Raji (cell line): ENCODE data around the gene SMAD7.

Experiments used
- POLR2A ChIP-seq: IDR thresholded peaks from 2 replicates; pipeline ENCODE4 v1.6.1; 2011; ENCODE audit warnings: low read depth, low read length, control low read depth; ENCODE audit not compliant: insufficient read depth

Gene SMAD7

DNA sequence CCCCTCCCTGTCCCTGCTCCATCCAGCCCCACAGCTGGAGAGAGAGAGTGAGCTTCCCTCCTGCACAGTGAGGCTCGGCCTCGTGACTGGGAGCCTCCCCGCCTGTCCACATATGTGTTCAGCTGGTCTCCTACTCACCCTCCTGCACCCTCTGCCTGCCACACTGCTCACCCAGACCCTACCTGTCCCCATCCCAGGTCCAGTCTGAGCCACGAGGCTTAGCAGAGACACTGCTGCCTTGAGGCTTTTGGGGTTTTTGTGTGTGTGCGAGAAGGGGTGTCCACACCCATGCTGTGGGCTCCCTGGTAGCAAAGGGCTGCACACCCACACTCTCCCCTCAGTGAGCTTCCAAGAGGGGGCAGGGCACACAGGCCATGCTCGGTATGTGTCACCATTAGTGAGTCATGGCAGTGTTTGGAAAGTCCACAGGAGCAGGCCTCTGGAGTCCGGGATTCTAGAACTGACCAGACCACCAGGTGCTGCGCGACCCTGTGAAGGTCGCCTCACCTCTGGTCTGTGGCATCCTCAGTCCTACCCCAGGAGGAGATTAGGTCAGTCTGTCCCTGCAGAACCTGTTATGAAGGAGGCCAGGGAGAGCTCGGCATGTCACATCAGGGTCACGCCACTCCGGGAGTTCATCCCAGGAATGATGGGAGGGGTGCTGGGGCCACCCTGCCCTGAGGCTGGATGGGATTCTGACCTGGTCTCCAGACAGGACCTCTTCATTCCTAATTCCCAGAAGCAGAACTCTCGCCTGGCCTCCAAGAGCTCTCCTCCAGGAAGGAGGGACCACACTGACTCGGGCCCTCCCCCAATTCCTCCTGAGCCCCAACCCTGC is 39.9 kb upstream of the SMAD7 start:
- TF ChIP-seq POLR2A, result no peak

DNA sequence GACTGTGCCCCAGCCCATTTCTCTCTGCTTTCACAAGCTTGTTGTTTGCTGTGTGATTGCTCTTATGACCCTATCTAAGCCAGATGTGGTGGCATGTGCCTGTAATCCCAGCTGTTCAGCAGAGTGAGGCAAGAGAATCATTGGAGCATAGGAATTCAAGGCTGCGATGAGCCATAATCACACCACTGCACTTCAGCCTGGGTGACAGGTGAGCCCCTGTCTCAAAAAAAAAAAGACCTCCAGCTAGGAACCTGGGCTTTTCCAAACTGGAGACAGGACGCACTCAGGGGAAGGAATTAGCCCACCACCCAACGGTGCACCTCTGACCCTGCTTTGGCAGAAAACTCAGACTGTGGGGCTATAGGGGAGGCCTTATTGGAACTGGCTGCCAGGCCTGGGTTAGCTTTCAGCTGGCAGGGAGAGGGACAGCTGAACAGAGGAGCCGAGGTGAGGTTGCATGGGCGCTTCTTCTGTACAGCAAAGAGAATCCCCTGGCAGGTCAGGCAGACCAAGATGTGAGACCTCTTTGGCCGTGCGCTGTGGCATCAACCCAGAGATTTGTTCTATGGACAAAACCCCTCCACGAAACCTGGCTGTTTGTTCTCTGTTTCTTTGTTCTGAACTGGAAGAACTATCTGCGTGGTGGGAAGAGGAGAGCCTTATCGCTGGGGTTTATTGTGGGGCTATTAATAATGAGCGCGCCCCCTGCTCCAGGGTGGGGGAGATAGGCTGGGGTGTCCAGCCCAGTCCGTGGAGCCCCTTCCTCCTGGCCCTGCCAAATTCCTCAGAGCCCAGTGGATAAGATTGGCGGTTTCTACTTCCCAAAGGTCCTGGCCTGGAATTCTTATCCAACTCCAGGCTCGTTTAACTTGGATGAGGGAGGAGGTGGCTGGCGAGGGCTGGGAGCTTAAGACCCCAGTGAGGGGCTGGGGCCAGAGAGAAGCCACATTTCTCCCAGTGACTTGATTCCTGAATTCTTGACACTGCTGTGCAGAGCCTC is 38.8 kb upstream of the SMAD7 start:
- no peak for TF ChIP-seq POLR2A

DNA sequence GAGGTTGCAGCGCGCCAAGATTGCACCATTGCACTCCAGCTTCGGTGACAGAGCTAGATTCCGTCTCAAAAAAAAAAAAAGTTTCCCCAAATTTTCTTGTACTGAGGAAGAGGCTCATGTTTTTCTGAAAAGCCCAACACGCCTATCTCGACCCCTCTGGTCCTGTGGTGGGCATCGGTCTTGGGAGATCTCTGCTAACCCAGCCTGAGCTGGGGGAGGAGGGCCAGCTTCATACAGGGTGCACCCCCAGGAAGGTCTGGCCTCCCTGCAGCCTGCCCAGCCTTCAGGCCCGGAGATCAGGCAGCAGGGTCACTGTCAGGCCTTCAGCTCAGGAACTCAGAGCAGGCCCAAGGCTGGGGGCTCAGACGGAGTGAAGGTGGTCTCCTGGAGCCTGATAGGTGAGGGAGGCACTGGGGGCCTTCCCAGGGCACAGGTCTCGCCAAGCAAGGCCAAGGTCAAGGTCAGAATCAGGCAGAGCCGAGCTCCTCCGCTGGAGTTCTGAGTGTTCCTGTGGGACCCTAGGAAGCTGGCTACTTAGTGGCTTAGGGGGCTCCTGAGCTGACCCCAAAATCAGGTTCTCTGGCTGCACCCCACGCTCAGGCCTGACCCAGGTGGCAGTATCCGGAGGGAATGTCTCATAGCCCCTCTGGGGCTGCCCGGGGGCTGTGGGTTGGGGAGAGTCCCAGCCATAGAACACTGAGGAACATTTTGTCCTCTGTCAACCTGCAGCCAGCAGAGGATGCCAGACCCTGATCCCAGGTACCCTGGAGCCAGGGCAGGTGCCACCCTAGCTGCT is 37.9 kb upstream of the SMAD7 start:
- no peak for TF ChIP-seq POLR2A

DNA sequence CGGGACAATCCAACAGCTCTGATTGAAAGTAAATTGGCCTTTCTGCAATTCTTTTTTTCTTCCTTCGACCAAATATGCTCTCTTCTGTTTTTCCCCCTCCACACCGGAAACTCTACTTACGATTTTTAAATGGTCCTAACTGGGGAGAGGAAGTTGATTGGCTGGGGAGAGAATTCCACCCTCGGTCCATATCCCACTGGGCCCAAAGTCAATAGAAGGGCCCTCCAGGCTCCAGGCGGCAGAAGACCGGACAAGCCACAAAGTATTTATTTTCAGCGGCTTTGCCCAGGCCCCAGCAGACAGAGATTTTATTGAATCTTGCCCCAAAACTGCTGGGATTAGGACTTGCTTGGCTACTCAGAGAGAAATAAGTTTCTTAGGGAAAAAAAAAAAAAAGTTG is 37.1 kb upstream of the SMAD7 start:
- no peak for TF ChIP-seq POLR2A

DNA sequence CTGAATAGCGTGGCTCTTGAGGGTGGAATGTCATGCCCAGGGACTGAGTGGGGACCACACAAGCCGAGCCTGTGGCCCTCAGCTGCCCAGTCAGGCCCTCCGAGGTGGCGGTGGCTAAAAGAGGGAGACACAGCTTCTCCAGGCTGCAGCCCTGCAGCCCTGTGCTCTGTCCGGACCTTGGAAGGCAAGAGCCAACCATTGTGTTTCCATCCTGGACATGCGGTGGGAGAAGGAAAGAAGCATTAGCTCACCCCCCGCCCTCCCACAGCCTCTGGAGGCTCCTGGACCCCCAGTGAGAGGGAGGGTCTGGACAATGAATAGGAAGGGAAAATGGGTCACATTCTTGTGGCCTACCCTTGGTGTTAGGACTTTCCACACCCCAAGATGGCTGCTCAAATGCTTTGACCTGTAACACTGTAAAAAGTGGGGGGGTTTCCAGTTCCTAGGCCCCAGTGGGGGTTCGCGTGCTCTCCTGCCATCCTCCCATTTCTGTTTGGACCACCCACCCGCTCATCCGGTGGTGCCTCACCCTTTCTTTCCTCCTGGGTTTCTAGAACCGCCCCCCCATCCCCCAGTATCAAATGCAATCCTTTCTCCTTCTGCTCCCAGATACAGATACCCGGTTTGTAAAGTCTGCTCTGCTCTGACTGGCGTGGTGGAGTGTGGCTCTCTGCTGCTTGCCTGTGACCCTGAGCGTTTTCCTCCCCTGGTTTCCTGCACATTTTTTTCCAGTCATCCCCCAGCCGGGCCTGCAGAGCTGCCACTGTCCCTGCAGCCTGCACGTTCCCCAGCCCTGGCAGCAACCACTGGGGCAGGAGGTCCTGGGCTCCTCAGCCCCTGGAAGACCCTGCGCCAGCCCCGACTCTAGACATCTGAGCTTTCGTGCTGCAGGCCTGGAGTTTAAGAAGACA is 36.3 kb upstream of the SMAD7 start:
- no peak for TF ChIP-seq POLR2A

DNA sequence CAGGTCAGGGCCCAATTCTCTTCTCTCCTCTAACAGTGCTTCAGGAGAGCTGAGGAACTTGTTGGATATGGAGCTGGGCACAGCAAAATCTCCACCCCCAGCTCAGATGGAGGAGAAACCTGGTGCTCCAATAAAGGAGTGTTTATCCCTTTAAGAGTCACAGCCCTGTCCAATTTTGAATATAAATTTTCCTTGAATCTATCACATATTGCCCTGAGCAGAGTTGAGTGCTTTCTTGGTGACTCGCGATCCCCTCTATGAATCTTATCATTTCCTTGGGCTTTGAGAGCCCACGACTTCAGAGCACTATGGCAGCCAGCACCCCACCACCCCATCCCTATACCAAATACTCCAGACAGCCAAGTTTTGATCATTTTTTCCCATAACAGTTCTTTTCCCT is 34.4 kb upstream of the SMAD7 start:
- TF ChIP-seq POLR2A, result no peak

DNA sequence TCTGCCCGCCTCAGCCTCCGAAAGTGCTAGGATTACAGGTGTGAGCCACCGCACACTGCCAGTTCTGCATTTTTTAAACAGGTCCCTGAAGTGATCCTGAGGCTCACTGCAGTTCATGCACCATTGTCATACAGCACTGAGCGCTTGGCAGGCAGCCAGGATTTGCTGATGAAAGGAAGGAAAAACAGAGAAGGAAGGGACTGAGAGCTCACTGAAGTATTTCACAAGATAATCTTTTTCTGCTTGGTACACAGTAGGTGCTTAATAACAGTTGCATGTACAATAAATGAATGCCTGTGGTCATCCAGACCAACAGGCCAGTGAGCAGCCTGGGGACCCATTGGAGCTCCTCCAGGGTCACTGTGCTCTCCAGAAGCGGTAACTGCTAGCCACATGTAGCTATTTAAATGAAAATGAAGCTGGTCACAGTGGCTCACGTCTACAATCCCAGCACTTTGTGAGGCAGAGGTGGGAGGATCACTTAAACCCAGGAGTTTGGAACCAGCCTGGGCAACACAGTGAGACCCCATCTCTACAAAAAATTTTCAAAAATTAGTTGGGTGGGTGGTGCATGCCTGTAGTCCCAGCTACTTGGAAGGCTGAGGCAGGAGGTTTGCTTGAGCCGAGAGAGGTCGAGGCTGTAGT is 33.1 kb upstream of the SMAD7 start:
- no peak for TF ChIP-seq POLR2A

DNA sequence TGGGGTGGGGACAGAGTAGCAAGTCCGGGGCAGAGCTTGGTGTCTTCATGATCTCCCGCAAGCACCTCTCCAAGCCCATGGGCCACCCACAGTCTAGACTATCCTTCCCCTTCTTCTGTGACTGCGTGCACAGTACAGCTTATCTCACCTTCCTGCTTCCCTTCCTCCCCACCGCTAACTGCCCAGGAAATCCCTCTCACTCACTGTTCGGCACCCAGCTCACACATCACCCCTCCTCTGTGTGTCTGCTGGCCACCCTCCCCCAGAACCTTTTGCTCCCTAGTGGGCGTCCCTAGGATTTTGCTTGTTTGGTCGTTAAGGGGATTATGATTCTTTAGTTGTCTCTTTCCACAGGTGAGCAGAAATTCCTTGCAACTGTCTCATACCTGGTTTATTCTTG is 31.5 kb upstream of the SMAD7 start:
- no peak for TF ChIP-seq POLR2A

DNA sequence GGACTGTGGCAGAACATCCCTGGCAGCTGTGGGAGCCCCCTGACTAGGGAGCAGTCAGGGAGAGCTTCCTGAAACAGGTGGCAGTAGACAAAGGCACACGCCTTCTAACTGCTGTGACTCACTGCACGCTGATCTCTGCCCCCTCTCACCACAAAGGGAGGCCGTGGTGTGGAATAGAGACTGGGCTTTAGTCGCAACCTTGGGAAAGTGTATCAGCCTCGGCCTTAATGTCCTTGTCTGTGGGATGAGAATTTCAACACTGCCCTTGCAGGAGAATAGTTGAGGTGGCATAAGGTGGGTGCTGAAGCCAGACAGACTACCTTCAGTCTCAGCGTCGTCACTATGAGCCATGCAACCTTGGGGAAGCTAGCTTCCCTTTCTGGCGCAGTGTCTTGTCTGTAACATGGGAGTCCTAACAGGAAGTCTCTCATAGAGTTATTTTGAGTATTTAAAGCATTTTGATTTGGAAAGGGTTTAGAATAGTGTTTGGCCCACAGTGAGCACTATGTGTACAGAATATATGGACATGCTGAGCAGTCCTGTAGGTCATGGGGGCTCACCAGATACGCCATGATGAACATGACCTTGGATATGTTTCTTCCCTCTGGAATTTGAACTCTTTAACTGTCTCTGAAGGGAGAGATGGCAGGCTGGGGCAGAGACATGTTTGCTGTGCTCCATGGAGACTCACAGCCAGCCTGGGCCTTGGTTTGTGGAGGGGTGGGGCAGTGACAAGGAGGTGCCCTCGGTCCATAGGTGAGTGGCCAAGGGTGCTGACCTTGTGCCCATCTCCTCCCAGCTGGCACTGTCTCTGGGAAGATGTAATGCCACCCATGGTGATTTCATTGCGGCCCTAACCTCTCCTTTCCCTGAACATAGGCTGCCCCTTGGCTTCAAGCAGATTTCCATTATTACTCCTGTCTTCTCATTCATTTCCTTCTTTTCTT is 29.5 kb upstream of the SMAD7 start:
- TF ChIP-seq POLR2A, result no peak

DNA sequence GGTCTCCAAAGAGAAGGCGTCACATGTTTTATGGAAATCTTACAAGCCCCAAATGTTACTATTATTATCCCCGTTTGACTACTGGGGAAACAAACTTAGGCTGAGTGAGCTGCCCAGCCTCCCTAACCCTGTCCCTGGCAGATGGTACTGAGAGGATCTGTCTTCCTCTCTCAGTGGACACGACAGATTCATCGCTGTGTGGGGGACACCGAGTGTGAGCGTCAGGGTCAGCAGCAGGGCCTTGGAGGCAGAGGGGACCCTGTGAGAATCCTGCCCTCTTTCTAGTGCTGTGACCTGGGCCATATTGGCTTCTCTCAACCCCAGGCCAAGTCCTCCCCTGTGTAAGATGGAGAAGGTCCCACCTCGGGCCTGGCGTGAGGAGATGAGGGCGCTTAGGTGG is 27.1 kb upstream of the SMAD7 start:
- no peak for TF ChIP-seq POLR2A

DNA sequence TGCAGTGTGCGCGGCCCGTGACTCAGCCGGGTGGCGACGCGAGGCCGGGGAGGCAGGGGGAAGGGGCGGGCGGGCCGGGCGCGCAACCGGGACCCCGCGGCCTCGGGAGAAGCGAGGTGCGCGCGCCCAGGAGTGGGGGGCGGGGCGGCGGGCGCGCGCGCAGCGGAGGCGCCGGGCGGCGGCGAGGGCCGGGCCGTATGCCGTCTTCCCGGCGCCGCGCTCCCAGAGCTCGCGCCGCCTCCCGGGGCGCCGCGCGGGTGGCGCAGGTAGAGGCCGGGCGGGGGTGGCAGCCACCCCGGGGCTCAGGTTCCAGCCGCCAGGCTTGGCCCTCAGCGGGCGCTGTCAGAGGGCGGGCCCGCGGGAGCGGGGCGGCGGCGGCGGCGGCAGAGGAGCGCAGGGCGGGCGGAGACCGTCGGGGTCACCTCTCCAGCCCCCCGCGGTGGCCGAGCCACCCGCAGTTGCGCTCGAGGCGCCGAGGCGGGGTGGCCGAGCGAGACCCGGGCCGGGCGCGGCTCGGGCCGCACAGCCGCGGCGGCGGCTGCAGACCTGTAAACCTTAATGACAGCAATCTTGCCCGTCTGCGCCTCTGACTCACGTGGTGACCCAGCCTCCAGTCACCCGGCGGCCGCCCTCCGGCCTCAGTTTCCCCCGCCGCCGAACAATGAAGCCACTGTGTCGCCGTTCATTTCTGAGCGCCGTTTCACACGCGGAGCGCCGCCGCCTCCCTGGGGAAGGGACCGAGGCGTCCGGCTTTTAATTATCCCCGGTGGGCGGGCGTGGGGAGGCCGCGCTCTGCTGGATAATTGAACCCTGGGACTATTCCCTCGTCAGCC is 25.3 kb upstream of the SMAD7 start:
- no peak for TF ChIP-seq POLR2A

DNA sequence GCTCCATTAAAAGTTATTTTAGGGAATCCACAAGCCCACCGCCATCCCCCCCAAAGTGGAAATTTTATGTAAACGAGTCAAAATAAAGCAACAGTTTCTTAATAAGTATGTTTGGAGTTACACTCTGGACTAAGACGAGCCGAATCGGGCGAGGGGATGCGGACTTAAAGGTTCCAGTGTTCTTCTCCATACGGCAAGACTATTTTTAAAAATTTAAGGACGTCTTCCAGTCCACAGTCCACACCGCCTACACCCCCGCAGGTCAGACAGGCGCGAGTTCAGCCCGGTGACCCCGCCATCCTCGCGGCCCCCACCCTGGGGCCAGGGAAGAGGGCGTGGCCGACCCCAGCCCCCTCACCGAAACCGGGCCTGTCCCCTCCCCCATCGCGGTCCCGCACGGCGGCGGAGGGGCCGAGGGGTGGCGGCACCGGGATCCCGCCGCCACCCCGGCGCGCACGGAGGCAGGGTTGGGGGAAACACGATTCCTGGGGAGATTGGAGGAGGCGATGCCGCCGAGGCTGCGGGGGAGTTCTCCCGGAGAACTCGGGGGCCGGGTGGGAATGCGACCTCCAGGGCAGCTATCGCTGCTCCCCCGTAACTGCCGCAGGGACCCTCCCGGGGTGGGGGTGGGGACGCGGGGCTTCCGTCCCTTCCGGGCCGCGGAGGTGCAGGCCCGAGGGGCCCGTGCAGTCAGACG is 24.5 kb upstream of the SMAD7 start:
- no peak for TF ChIP-seq POLR2A
